ENCODE results near the gene DHRS9. TPM values are rescaled to one million over a fixed set of nuclear protein-coding genes. Genes with fewer than 3 reads are reported as not detected.
"Not testable (repeated sequence)": the region's sequence is repeated elsewhere in the genome, so short reads cannot be mapped to it uniquely, and the experiment has no call there.

The DHRS9 gene
- total RNA-seq, 2 donors from 2014 or later: 1.0 TPM; not detected in 1

GRCh38 chr2:169046440-169047151 is 22.8 kb upstream of the DHRS9 start:
- Histone ChIP-seq H3K4me3 (no peak overlapping the region), H3K4me1 (no peaks in the 10 kb centered on the region), H3K36me3 (replicated peaks in 1 of 2; ENCODE audit: insufficient read depth in 1 of 2, low read depth in 2 of 2) (no peaks in the 10 kb centered on the region), H3K9me3 (no peaks in the 10 kb centered on the region), H3K27ac (no peak overlapping the region), H3K27me3 (no peaks in the 10 kb centered on the region)
- 66 to 80% methylated on average over 4 of the region's 4 CpGs for WGBS, 2 donors
- ATAC-seq: no peak
- DNase-seq: no peak
- intact Hi-C loops (cut with DNase I): no loop called here
- TF ChIP-seq CTCF (IDR thresholded peaks at IDR 0.05) (no peak), POLR2A (IDR thresholded peaks at IDR 0.05) (no peak)

- Histone ChIP-seq H3K4me3 (no peak overlapping the region), H3K4me1 (no peaks in the 10 kb centered on the region), H3K27me3 (no peaks in the 10 kb centered on the region), H3K36me3 (replicated peaks in 1 of 2; ENCODE audit: insufficient read depth in 1 of 2, low read depth in 2 of 2) (no peaks in the 10 kb centered on the region), H3K27ac (no peak overlapping the region), H3K9me3 (no peaks in the 10 kb centered on the region)
- 68 to 92% methylated on average over 2 of the region's 2 CpGs for whole genome bisulfite sequencing, 2 donors
- DNase-seq (no peak), ATAC-seq (no peak)
- TF ChIP-seq POLR2A (IDR thresholded peaks at IDR 0.05): no peak
- TF ChIP-seq CTCF (IDR thresholded peaks at IDR 0.05): no peak
- intact Hi-C loops (cut with DNase I): no loop called here
These were observed 21.8 kb upstream of the DHRS9 start for GRCh38 chr2:169047256-169048250.

GRCh38 chr2:169049142-169049541 is 20.2 kb upstream of the DHRS9 start:
- no peaks in the 10 kb centered on the region for H3K36me3 ChIP-seq (replicated peaks in 1 of 2; ENCODE audit: insufficient read depth in 1 of 2, low read depth in 2 of 2)
- no peak overlapping the region for H3K4me3 ChIP-seq
- ATAC-seq: no peak
- H3K4me1 ChIP-seq: no peaks in the 10 kb centered on the region
- intact Hi-C loops (cut with DNase I): no loop called here
- TF ChIP-seq CTCF (IDR thresholded peaks at IDR 0.05) (no peak), POLR2A (IDR thresholded peaks at IDR 0.05) (no peak)
- H3K27me3 ChIP-seq: no peaks in the 10 kb centered on the region
- 52 to 54% methylated on average over 3 of the region's 3 CpGs for WGBS, 2 donors
- H3K9me3 ChIP-seq: no peaks in the 10 kb centered on the region
- H3K27ac ChIP-seq: no peak overlapping the region
- no peak for DNase-seq

GRCh38 chr2:169050476-169051240 is 18.7 kb upstream of the DHRS9 start:
- Histone ChIP-seq H3K4me3 (no peak overlapping the region), H3K4me1 (no peaks in the 10 kb centered on the region), H3K27me3 (no peaks in the 10 kb centered on the region), H3K27ac (no peak overlapping the region), H3K9me3 (no peaks in the 10 kb centered on the region), H3K36me3 (replicated peaks in 1 of 2; ENCODE audit: insufficient read depth in 1 of 2, low read depth in 2 of 2) (no peaks in the 10 kb centered on the region)
- no peak for TF ChIP-seq POLR2A (IDR thresholded peaks at IDR 0.05)
- no peak for TF ChIP-seq CTCF (IDR thresholded peaks at IDR 0.05)
- WGBS, 2 donors: 77 to 86% methylated on average over 5 of the region's 5 CpGs
- DNase-seq: no peak
- no peak for ATAC-seq
- intact Hi-C loops (cut with DNase I): no loop called here

GRCh38 chr2:169054575-169054974 is 14.8 kb upstream of the DHRS9 start:
- DNase-seq; ATAC-seq; H3K9me3 ChIP-seq; H3K36me3 ChIP-seq (replicated peaks in 1 of 2; ENCODE audit: insufficient read depth in 1 of 2, low read depth in 2 of 2); H3K27me3 ChIP-seq; intact Hi-C loops (cut with DNase I); H3K4me3 ChIP-seq; H3K4me1 ChIP-seq; H3K27ac ChIP-seq: not testable (repeated sequence)
- 62 to 78% methylated on average over 2 of the region's 2 CpGs for WGBS, 2 donors

GRCh38 chr2:169064199-169064598 is 5.2 kb upstream of the DHRS9 start:
- intact Hi-C loops (cut with DNase I); H3K27ac ChIP-seq: not testable (repeated sequence)

More at GRCh38 chr2:169064199-169064598, 5.2 kb upstream of the DHRS9 start:
- not testable (repeated sequence) for H3K4me3 ChIP-seq; H3K9me3 ChIP-seq; ATAC-seq; H3K4me1 ChIP-seq; DNase-seq; H3K36me3 ChIP-seq (replicated peaks in 1 of 2; ENCODE audit: insufficient read depth in 1 of 2, low read depth in 2 of 2); H3K27me3 ChIP-seq
- WGBS, 2 donors: 95 to 96% methylated on average over 17 of the region's 17 CpGs
